HFFc6 (cell line): Measurements from ENCODE around the gene REV3L. TPM values are rescaled to one million over a fixed set of nuclear protein-coding genes. Genes with fewer than 3 reads are reported as not detected.
A peak's percentile ranks its signal among the peaks of the same experiment; 100 is the strongest.

Experiments
- DNase-seq: peaks from one replicate; pipeline ENCODE4 v3.0.0-alpha.2; 2018
- H3K27ac Mint-ChIP-seq: 2 replicates; pipeline ENCODE4 v1.8.0; 2020; ENCODE audit warnings: mild to moderate bottlenecking, mixed read lengths
- H3K27me3 Mint-ChIP-seq: 2 replicates; pipeline ENCODE4 v1.8.0; 2021; ENCODE audit warnings: mild to moderate bottlenecking, moderate library complexity, mixed read lengths; ENCODE audit not compliant: insufficient read depth
- H3K36me3 Mint-ChIP-seq: 2 replicates; pipeline ENCODE4 v1.8.0; 2021; ENCODE audit warnings: low read depth, mixed read lengths
- H3K4me1 Mint-ChIP-seq: 2 replicates; pipeline ENCODE4 v1.8.0; 2020; ENCODE audit warnings: low read depth, mixed read lengths
- H3K4me3 Mint-ChIP-seq: 2 replicates; pipeline ENCODE4 v1.8.0; 2020; ENCODE audit warnings: mild to moderate bottlenecking, moderate library complexity, mixed read lengths
- H3K9me3 Mint-ChIP-seq: 2 replicates; pipeline ENCODE4 v1.8.0; 2020; ENCODE audit warnings: mild to moderate bottlenecking, mixed read lengths
- CTCF ChIP-seq: fragments of 200-600 bp; sonication (generic); IDR thresholded peaks from 2 replicates; pipeline ENCODE4 v1.5.0; 2021; ENCODE audit warnings: antibody characterized with exemption, mild to moderate bottlenecking
- total RNA-seq, 6 experiments: library from RNA; stranded (reverse); fragmentation: NEBNext Ultra II Directional; extraction: Animal tissue kit (Norgen Biotek cat#: 25700); gene quantifications; 2 replicates in 1 of 6; 3 replicates in 5 of 6; pipeline ENCODE4 v1.2.3, GENCODE V29; 2021

The REV3L gene
- total RNA-seq, 6 experiments from 2014 or later: 22.4 to 36.3 (median 31.2) TPM

GRCh38 chr6:111492499-111492898 is 9.5 kb upstream of the REV3L start:
- Mint-ChIP-seq H3K4me1 (peaks cover 16% of the 10 kb centered on the region), H3K9me3 (no peaks in the 10 kb centered on the region), H3K27ac (no peak overlapping the region), H3K4me3 (no peak overlapping the region), H3K27me3 (no peaks in the 10 kb centered on the region), H3K36me3 (peaks cover 6% of the 10 kb centered on the region)
- no peak for TF ChIP-seq CTCF
- DNase-seq: no peak

- no peak overlapping the region for H3K4me3 Mint-ChIP-seq
- peaks cover 31% of the 10 kb centered on the region for H3K4me1 Mint-ChIP-seq
- H3K9me3 Mint-ChIP-seq: no peaks in the 10 kb centered on the region
- DNase-seq: no peak
- no peaks in the 10 kb centered on the region for H3K27me3 Mint-ChIP-seq
- no peak overlapping the region for H3K27ac Mint-ChIP-seq
- TF ChIP-seq CTCF: no peak
- H3K36me3 Mint-ChIP-seq: peaks cover 17% of the 10 kb centered on the region
These were observed 7.0 kb upstream of the REV3L start for GRCh38 chr6:111490067-111490466.

GRCh38 chr6:111487661-111488060 is 4.6 kb upstream of the REV3L start:
- Mint-ChIP-seq H3K36me3 (peaks cover 17% of the 10 kb centered on the region), H3K27ac (peak overlapping the region; percentile 11; the same call in 1 of the 2 replicates), H3K27me3 (peaks cover 6% of the 10 kb centered on the region; the same call in 1 of the 2 replicates), H3K4me1 (peaks cover 38% of the 10 kb centered on the region), H3K4me3 (no peak overlapping the region), H3K9me3 (no peaks in the 10 kb centered on the region)
- TF ChIP-seq CTCF: no peak
- DNase-seq: peak; percentile 65

- no peak overlapping the region for H3K27ac Mint-ChIP-seq
These were observed 3.9 kb upstream of the REV3L start for GRCh38 chr6:111486921-111487320.

GRCh38 chr6:111486475-111486874 is 3.5 kb upstream of the REV3L start:
- Mint-ChIP-seq H3K27ac (no peak overlapping the region), H3K36me3 (peaks cover 22% of the 10 kb centered on the region), H3K4me3 (no peak overlapping the region; the same call in 1 of the 2 replicates), H3K27me3 (peaks cover 7% of the 10 kb centered on the region; the same call in 1 of the 2 replicates), H3K9me3 (no peaks in the 10 kb centered on the region), H3K4me1 (peaks cover 38% of the 10 kb centered on the region)
- TF ChIP-seq CTCF: no peak
- no peak for DNase-seq

More at GRCh38 chr6:111486921-111487320, 3.9 kb upstream of the REV3L start:
- H3K27me3 Mint-ChIP-seq: peaks cover 7% of the 10 kb centered on the region; the same call in 1 of the 2 replicates
- no peaks in the 10 kb centered on the region for H3K9me3 Mint-ChIP-seq
- no peak overlapping the region for H3K4me3 Mint-ChIP-seq
- no peak for DNase-seq
- no peak for TF ChIP-seq CTCF
- peaks cover 38% of the 10 kb centered on the region for H3K4me1 Mint-ChIP-seq
- H3K36me3 Mint-ChIP-seq: peaks cover 19% of the 10 kb centered on the region

- no peak for TF ChIP-seq CTCF
- Mint-ChIP-seq H3K27me3 (peaks cover 7% of the 10 kb centered on the region; the same call in 1 of the 2 replicates), H3K36me3 (peaks cover 22% of the 10 kb centered on the region), H3K27ac (peak overlapping the region; percentile 100), H3K4me3 (peak overlapping the region; percentile 99; the same call in 1 of the 2 replicates), H3K4me1 (peaks cover 45% of the 10 kb centered on the region), H3K9me3 (no peaks in the 10 kb centered on the region)
- no peak for DNase-seq
These were observed 2.3 kb upstream of the REV3L start for GRCh38 chr6:111485342-111485741.
